ENCODE data around the gene B3GAT1. TPM values are rescaled to one million over a fixed set of nuclear protein-coding genes. Genes with fewer than 3 reads are reported as not detected.

B3GAT1 gene
- polyA plus RNA-seq, 3 donors, result not detected

DNA sequence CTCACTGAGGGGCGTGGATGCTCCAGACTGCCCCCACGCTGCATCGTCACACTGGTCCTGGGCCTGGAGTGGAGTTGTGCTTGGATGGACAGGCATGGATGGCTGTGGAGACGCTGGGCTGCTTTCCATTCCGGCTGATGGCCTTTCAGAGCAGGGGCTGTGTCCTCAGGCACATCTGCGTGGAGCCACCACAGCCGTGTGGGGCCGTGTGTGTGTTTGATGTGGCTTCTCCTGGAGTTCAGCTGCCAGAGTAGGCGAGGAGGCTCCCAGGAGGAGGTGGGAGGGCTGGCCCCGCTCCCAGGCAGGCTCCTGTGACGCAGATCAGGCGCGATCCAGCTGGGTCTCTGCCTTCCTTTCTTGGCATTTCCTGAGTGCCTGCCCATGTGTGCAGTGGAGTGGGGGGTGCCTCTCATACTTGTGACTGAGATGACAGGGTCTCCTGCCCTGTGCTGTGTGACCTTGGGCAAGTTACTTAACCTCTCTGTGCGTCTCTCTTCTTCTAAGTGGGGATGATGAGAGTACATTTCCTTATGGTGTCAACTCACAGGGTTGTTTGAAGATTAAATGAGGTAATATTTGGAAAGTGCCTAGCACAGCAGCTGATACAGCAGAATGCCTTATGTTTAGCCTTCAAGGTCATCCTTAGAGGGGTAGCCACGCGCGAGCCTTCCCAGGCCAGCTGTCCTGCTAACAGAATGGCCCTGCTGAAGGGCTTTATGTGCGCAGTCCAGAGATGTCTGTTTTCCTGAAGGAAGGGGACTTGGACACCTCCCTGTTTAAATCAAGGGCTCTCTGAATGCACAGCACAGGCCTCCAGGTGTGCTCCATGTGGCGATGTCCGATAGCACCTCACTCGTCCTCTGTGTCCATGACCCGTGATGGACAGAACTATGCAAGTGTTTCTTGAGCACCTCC, 46.8 kb downstream of the B3GAT1 start:
- H3K27me3 ChIP-seq (ENCODE audit: control insufficient read depth in 2 of 2, insufficient read depth in 2 of 2, low read length in 2 of 2), result no peaks in the 10 kb centered on the region
- Mint-ChIP-seq H3K27me3 (ENCODE audit: low read depth in 3 of 3) (peaks cover 9 to 10% (median 10%) of the 10 kb centered on the region in 3 donors), H3K4me3 (no peak overlapping the region), H3K4me1 (no peaks in the 10 kb centered on the region), H3K27ac (no peak overlapping the region), H3K36me3 (no peaks in the 10 kb centered on the region), H3K9me3 (peaks cover 0 to 2% (median 0%) of the 10 kb centered on the region in 7 donors)
- H3K4me1 ChIP-seq (ENCODE audit: control insufficient read depth in 1 of 2, insufficient read depth in 2 of 2, low read length in 2 of 2), result no peaks in the 10 kb centered on the region
- H3K9ac ChIP-seq (ENCODE audit: insufficient read depth, low read length, poor library complexity, severe bottlenecking), result no peak overlapping the region
- no peaks in the 10 kb centered on the region for H3K79me2 ChIP-seq (ENCODE audit: insufficient read depth, low read length)
- DNase-seq, result no peak
- TF ChIP-seq CTCF (IDR thresholded peaks at IDR 0.05), result no peak
- no peak overlapping the region for H3K4me3 ChIP-seq (replicated peaks in 1 of 3; ENCODE audit: low read depth in 2 of 3, low read length in 3 of 3)
- no peak overlapping the region for H3K27ac ChIP-seq (ENCODE audit: low read depth in 1 of 2, low read length in 2 of 2)
- no peaks in the 10 kb centered on the region for H3K36me3 ChIP-seq (replicated peaks in 1 of 2; ENCODE audit: control insufficient read depth in 1 of 2, insufficient read depth in 2 of 2, low read length in 2 of 2)
- no peak overlapping the region for H3K4me2 ChIP-seq (replicated peaks; ENCODE audit: extremely low read depth, low read length, poor library complexity, severe bottlenecking)
- H3K9me3 ChIP-seq (replicated peaks in 1 of 2; ENCODE audit: control insufficient read depth in 1 of 2, insufficient read depth in 1 of 2, low read length in 2 of 2), result no peaks in the 10 kb centered on the region
- WGBS (ENCODE audit: insufficient coverage), result 88% methylated on average over 15 of the region's 22 CpGs
- intact Hi-C loops (cut with micrococcal nuclease), result no loop called here
- H2AFZ ChIP-seq (ENCODE audit: insufficient read depth, low read depth, low read length, poor library complexity, severe bottlenecking), result no peak overlapping the region
- H4K20me1 ChIP-seq (ENCODE audit: insufficient read depth, low read length), result no peaks in the 10 kb centered on the region

- 92% methylated on average over 9 of the region's 9 CpGs for WGBS (ENCODE audit: insufficient coverage)
- no peaks in the 10 kb centered on the region for H3K27me3 ChIP-seq (ENCODE audit: control insufficient read depth in 2 of 2, insufficient read depth in 2 of 2, low read length in 2 of 2)
- H3K27me3 Mint-ChIP-seq (ENCODE audit: low read depth in 3 of 3), result peaks cover 12 to 14% (median 12%) of the 10 kb centered on the region in 3 donors
- H3K9me3 ChIP-seq (replicated peaks in 1 of 2; ENCODE audit: control insufficient read depth in 1 of 2, insufficient read depth in 1 of 2, low read length in 2 of 2), result no peaks in the 10 kb centered on the region
- no peaks in the 10 kb centered on the region for H3K4me1 Mint-ChIP-seq
- H3K36me3 Mint-ChIP-seq, result no peaks in the 10 kb centered on the region
- H3K4me2 ChIP-seq (replicated peaks; ENCODE audit: extremely low read depth, low read length, poor library complexity, severe bottlenecking), result no peak overlapping the region
- peaks cover 0 to 2% (median 0%) of the 10 kb centered on the region in 7 donors for H3K9me3 Mint-ChIP-seq
- no peak for DNase-seq
- no peak overlapping the region for H3K27ac ChIP-seq (ENCODE audit: low read depth in 1 of 2, low read length in 2 of 2)
- no peak overlapping the region for H3K9ac ChIP-seq (ENCODE audit: insufficient read depth, low read length, poor library complexity, severe bottlenecking)
- no peak overlapping the region for H3K4me3 Mint-ChIP-seq
- H3K36me3 ChIP-seq (replicated peaks in 1 of 2; ENCODE audit: control insufficient read depth in 1 of 2, insufficient read depth in 2 of 2, low read length in 2 of 2), result no peaks in the 10 kb centered on the region
- H2AFZ ChIP-seq (ENCODE audit: insufficient read depth, low read depth, low read length, poor library complexity, severe bottlenecking), result no peak overlapping the region
- H3K79me2 ChIP-seq (ENCODE audit: insufficient read depth, low read length), result no peaks in the 10 kb centered on the region
- no peaks in the 10 kb centered on the region for H4K20me1 ChIP-seq (ENCODE audit: insufficient read depth, low read length)
- H3K4me1 ChIP-seq (ENCODE audit: control insufficient read depth in 1 of 2, insufficient read depth in 2 of 2, low read length in 2 of 2), result no peaks in the 10 kb centered on the region
- H3K4me3 ChIP-seq (replicated peaks in 1 of 3; ENCODE audit: low read depth in 2 of 3, low read length in 3 of 3), result no peak overlapping the region
- H3K27ac Mint-ChIP-seq, result no peak overlapping the region
- no peak for TF ChIP-seq CTCF (IDR thresholded peaks at IDR 0.05)
- intact Hi-C loops (cut with micrococcal nuclease), result no loop called here
Observed at GRCh38 chr11:134364261-134364660, 47.8 kb downstream of the B3GAT1 start.

Measured in CD14-positive monocyte (primary cell).